T-helper 2 cell treated with Interferon-gamma antibody and Interleukin-4, amounts not matched to agents 100 ng/mL and 5 ng/mL, for 36 hours (primary cell): ENCODE results near the gene FRS2. TPM values are rescaled to one million over a fixed set of nuclear protein-coding genes. Genes with fewer than 3 reads are reported as not detected.
"Not testable (repeated sequence)": the region's sequence is repeated elsewhere in the genome, so short reads cannot be mapped to it uniquely, and the experiment has no call there.

ENCODE experiments used
- intact Hi-C: fragments of 100-400 bp; cut with micrococcal nuclease; formaldehyde crosslinking; loops from one replicate; pipeline ENCODE4 v1.15.1; 2023
- total RNA-seq: library from RNA; stranded (reverse); gene quantifications from 2 replicates; pipeline ENCODE4 v1.2.3, GENCODE V29; 2022

FRS2 gene
- total RNA-seq, 1 donor from 2014 or later, result 12.2 TPM

- intact Hi-C loops, result loop anchor here (2.0 to 5.0 kb wide), 5 partner anchors 15 to 415 kb away; partner anchors contain the start of genes CCT2 and FRS2
Measured at GRCh38 chr12:69570000-69570516, 99.9 kb downstream of the FRS2 start.

GRCh38 chr12:69570545-69571399, 100.6 kb downstream of the FRS2 start:
- intact Hi-C loops, result loop anchor here (1.0 to 5.0 kb wide), 6 partner anchors 14 to 416 kb away; partner anchors contain the start of genes CCT2 and FRS2

GRCh38 chr12:69575346-69575745, 105.2 kb downstream of the FRS2 start:
- intact Hi-C loops, result no loop called here

GRCh38 chr12:69578283-69578682, 108.1 kb downstream of the FRS2 start:
- intact Hi-C loops, result no loop called here

GRCh38 chr12:69579029-69579428, 108.8 kb downstream of the FRS2 start:
- intact Hi-C loops, result no loop called here

GRCh38 chr12:69580074-69580473, 109.9 kb downstream of the FRS2 start:
- intact Hi-C loops, result no loop called here

- intact Hi-C loops, result no loop called here
Measured at GRCh38 chr12:69583203-69583602, 113.0 kb downstream of the FRS2 start.

GRCh38 chr12:69585189-69586062, 115.2 kb downstream of the FRS2 start, which contains the start of gene CCT2:
Gene CCT2 (plus strand): TSS chr12:69585459. CDS start chr12:69585522, 63 bp downstream.
- intact Hi-C loops, result loop anchor here (1.0 to 5.0 kb wide), 10 partner anchors 15 to 973 kb away; partner anchors contain the start of genes CPSF6, FRS2, KCNMB4 and RAB3IP

GRCh38 chr12:69588527-69588926, 118.3 kb downstream of the FRS2 start:
- intact Hi-C loops, result loop anchor here (5.0 kb wide), 2 partner anchors 336 to 976 kb away; partner anchors contain the start of gene RAP1B

GRCh38 chr12:69589082-69589481, 118.9 kb downstream of the FRS2 start:
- intact Hi-C loops, result loop anchor here (5.0 kb wide), 2 partner anchors 337 to 977 kb away; partner anchors contain the start of gene RAP1B

- intact Hi-C loops, result no loop called here
Measured at GRCh38 chr12:69595689-69596088, 125.5 kb downstream of the FRS2 start.

- intact Hi-C loops, result no loop called here
Measured at GRCh38 chr12:69598174-69598753, 128.1 kb downstream of the FRS2 start.

GRCh38 chr12:69600804-69601203, 130.6 kb downstream of the FRS2 start:
- intact Hi-C loops, result no loop called here

GRCh38 chr12:69601962-69602685, 131.9 kb downstream of the FRS2 start:
- intact Hi-C loops, result no loop called here

- intact Hi-C loops, result no loop called here
Measured at GRCh38 chr12:69602954-69603353, 132.8 kb downstream of the FRS2 start.

- intact Hi-C loops, result not testable (repeated sequence)
Measured at GRCh38 chr12:69603556-69603955, 133.4 kb downstream of the FRS2 start.

GRCh38 chr12:69604275-69604674, 134.1 kb downstream of the FRS2 start:
- intact Hi-C loops, result not testable (repeated sequence)

- intact Hi-C loops, result no loop called here
Measured at GRCh38 chr12:69608114-69608513, 137.9 kb downstream of the FRS2 start.

GRCh38 chr12:69610126-69610525, 139.9 kb downstream of the FRS2 start:
- intact Hi-C loops, result no loop called here

- intact Hi-C loops, result no loop called here
Measured at GRCh38 chr12:69610729-69611128, 140.5 kb downstream of the FRS2 start, which contains the start of gene LRRC10. Gene LRRC10 (minus strand): TSS chr12:69610907. CDS start chr12:69610838, 69 bp downstream.
